Anterior cingulate cortex (tissue), 58 donors: ENCODE data around the gene PSTPIP2.
"Not testable (repeated sequence)": the region's sequence is repeated elsewhere in the genome, so short reads cannot be mapped to it uniquely, and the experiment has no call there.

Source experiments
- DNase-seq, 58 donors: peaks; one replicate each; lab custom pipeline; 2025; lab: John Stamatoyannopoulos, UW

The PSTPIP2 gene

DNA sequence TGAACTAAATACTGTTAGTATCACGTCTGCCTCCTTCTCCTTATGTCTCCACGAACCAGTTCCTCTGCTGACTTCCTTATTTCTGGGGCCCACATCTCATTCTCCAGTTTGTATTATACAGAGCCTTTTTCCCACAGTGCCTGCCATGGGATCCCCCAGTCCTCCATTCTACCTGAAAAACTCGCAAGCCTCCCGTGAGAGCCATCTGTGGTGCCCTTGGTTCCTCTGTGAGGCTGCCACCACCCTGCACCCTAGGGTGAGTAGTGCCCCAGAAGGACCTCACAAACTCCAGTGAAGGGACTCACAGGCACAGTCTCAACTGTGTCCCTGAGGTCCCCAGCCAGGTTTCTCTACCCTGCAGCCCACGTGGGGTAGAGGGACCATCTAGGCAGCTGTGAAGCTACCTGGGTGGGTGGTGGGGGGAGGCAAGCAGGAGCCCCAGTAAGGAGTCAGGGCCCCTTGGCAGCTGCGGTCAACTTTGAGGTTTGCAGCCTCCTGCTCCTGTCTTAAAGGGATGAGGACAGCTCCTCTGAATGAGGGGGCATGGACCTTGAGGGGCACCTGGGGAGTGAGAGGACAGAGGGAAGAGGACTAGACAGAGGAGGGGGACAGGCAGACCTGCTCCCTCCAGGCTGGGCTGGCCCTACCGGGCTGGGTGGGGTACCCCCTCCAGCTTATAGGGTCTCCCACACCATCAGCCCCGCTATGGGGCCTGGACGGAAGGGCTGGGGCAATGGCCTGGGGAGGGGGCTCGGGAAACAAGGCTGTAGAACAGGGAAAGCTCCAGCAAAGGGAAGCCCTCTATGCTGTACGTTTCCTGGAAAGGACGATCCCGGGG lies 1.0 kb downstream of the PSTPIP2 start:
- DNase-seq, result no peak

DNA sequence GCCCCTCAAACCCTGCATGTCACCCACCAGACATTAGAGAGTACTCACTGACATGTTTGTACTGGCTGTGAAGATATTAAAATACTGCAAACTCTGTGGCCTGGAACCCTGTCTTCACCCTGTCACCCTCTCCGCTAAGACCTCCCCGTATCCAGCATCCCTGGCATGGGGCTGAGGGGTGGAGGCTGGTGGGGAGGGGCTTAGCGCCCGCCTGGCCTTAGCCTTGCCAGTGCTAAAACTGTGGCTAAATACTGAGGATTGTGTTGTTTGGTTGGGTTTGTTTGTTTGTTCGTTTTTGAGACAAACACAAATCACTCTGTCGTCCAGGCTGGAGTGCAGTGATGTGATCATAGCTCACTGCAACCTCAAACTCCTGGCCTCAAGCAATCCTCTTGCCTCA lies 1.8 kb downstream of the PSTPIP2 start:
- no peak for DNase-seq

DNA sequence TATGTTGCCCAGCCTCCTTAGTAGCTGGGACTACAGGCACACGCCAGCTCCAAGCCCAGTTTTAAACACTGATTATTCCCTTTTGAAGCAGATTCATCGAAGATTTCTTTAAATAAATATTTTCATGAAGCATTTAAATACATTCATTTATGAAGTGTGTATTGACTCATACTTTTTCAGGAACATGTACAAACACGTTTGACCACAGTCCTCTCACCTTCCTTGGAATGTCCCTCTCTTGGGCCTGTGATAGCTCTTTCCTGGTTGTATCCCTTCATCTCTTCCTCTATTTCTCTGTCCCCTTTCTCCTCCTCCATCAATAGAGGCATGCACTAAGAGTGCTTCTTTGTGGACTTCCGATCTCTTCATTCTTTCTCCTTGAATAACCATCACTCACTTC lies 2.5 kb downstream of the PSTPIP2 start:
- no peak for DNase-seq

DNA sequence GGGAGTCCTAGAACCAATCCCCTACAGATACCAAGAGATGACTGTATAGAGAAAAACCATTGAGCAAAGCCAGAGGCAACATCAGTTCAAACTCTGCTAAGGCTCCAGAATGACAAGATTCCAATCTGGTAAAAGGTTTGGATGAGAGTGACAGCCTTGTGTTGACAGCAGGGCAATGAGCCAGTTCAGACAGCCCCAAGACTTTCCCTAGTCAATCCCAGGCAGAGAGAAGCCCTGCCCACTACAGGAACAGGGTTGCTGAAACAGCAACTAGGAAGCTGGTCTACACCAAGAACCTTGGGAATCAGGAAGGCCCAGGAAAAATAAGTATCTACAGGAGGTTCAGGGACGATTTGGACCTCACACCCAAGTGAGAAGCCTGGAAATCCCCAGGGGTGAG lies 3.3 kb downstream of the PSTPIP2 start:
- DNase-seq, result no peak

DNA sequence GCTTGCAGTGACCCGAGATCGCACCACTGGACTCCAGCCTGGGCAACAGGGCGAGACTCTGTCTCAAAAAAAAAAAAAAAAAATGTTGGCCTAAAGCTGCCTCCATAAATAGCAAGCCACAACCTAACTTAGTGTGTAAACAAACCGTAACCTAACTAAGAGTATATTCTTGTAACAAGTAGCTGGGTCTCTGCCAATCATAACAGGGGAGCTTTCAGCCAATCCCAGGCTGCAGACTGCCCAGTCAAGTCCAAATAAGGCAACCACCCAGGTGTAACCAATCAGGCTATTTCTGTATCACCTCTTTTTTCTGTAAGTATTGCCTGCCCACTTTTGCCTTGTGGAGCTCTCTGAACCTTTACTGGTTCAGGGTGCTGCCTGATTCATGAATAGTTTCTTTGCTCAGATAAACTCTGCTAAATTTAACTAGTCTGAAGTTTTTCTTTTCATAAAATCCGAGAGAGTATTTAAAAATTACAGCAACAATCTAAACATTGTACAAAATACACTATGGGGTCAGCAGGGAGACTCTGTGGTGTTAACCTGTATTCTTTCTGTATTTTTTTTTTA lies 4.5 kb downstream of the PSTPIP2 start:
- DNase-seq, result no peak

DNA sequence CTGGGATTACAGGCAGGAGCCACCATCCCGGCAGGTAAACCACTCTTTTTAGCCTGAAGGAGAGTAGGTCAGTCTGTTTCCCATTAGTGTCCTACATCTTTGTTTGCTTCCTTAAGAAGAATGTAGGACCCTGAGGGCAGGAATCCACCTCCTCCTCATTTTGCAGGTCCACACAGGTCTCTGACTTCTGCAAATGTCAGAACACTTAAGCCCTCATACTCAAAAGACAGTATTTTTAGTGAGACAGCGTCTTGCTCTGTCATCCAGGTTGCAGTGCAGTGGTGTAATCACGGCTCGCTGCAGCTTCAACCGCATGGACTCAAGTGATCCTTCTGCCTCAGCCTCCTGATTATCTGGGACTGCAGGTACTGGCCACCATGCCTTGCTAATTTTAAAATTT lies 9.3 kb downstream of the PSTPIP2 start:
- DNase-seq, result no peak

DNA sequence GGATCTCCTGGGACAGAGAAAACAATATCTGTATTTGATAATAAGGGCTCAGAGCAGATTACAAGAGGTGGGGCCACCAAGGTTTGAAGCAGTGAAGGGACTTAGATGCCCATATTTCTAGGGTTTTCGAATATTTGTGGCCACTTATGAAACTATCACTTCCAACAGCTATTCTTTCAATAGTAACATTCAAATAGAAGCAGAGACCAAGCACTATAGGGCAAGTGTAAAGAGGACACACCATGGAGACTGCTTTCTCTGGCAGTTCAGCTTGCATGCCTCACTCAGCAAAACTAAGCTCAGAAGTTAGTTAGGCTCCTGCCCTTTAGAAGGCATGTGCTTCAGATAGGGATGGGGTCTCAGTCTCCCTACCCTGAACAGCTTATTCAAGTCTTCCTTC lies 10.3 kb downstream of the PSTPIP2 start:
- no peak for DNase-seq

DNA sequence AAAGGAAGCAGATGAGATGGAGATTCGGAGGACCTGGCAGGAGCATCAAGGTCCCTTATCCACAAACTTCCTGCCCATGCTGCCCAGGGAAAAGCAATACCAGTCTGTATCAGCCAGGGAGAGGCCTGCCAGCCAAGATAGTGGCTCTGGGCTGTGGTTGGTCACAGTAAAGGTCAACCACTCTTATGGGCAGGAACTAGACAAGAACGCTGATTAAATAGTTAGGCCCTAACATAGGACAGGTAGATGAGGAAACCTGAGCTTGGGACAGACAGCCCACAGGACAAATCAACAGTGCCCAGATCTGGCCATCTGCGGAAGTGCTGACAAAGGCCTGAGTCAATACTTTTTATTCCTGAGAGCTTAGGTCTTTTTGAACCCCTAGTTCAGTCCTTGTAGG lies 10.7 kb downstream of the PSTPIP2 start:
- DNase-seq, result no peak

DNA sequence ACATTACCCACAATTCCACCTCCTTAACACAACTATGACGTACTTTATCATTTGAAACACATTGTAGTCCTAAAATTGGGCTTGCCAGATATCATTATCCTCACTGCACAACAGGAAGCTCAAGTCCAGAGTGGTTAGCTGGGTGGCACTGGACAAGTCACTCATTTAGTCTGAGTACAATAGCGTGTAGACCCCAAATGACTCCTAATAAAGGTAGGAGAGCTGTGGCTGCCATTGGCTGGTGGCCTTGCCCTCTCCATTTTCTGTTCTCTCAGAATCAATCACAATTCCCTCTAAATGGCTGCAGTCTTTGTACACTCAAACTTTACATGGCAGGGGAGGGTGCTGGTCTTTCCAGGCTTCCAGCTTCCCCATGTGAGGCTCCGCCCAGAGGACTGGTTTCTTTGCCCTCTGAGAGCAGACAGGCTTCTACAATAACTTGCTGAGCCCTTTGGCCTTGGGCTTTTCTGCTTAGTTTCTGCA lies 11.7 kb downstream of the PSTPIP2 start:
- DNase-seq, result no peak

DNA sequence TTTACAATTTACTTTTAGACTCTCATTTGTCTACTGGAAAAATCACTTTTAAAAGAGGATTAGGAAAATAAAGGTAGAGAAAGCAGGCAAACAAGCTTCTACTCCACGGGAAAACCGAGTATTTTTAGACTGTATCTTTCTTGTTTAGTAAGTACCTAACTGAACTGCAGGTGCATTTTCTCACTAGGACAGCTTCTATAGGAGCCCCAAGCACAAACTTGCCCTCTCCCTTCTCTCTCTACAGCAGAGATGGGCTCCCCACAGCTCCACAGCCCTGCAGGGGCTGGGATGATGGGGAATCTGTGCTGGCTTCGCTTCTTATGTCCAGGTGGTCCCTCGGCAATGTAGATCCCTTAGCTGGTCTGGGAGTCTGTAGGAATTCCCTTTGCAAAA lies 16.2 kb downstream of the PSTPIP2 start:
- DNase-seq, result no peak

DNA sequence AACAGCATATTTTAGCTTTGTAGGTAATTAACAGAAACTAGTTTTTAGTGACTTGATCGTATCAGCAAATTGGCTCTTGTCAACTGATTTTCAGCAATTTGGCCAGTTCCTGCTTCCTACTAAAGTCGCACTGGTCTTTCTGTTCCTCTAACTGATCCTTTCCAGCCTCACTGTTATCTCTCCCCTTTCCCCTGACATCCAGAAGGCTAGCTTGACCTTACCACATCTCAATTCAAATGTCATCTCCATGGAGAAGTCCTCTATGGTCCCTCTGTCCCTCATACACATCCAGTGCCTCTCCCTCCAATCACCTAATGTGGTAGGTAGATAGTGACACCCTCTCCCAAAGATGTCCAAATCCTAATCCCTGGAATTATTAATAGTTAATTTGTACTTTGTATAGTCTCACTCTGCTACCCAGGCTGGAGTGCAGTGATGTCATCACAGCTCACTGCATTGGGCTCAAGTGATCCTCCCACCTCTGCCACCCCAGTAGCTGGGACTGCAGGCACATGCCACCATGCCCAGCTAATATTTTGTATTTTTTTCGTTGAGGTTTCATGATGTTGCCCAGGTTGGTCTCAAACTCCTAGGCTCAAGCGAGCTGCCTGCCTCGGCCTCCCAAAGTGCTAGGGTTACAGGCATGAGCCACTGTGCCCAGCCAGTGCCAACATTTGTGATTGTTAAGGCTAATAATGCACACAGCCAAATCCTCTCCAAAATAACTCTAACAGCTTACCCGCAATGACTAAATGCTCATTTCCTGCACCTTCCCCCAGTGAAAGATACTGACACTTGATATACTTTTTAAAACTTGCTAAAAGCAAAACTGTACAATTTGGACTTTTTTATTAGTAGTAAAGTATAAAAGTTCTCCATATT lies 16.9 kb downstream of the PSTPIP2 start:
- DNase-seq, result no peak

DNA sequence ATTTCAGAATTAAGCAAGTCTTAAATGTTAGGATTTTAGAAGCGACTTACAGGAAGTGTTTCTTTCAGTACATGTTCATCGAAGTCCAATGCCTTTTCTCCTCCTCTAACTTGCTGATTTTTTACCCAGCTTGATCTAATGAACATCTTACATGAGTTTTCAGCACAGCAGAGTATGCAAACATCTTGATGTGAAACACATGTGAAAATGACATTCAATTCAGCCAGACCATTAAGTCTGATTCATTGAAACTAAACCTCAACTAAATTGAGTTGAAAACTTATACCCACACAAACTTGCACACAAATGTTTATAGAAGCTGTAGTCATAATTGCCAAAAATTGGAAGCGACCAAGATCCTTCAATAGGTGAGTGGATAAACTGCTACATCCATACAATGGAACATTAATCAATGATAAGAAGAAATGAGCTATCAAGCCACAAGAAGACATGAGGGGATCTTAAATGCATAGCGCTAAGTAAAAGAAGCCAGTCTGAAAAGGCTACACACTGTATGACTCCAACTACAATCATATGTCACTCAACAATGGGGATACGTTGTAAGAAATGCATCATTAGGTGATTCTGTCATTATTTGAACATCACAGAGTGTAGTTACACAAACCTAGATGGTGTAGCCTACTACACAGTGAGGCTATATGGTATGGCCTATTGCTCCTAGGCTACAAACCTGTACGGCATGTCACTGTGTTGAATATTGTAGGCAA lies 18.5 kb downstream of the PSTPIP2 start:
- DNase-seq, result no peak

DNA sequence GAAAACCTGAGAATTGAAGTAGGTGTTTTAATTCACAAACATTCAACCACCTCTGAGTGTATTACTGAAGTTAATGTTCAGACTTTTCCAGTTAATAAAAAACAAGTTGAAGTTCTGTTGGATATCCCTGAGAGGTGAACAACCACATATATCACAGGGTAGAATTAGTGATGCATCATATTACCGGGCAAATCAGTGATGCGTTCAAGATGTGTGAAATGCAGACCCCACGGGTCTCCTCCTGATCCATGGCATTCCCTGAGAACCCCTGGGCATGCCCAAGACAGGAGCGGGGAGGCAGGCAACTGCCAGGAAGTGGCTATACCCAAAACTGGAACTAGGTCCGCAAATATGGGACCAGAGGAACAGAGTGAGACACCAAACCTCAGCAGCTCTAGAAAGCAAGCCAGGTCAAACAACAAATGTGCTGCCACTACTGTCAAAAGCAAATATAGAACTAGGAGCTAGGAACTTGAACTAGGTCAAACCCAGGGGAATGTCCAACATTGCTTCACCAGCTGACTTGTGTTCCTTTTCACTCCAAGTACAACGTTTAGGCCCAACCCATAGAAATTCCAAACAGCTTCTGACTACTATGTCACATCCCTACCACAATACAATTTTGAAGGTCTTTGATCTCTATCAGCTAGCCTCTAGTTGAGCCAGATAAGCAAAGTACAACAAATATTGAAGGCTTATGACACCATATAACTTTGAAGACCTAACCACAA lies 20.2 kb downstream of the PSTPIP2 start:
- no peak for DNase-seq

DNA sequence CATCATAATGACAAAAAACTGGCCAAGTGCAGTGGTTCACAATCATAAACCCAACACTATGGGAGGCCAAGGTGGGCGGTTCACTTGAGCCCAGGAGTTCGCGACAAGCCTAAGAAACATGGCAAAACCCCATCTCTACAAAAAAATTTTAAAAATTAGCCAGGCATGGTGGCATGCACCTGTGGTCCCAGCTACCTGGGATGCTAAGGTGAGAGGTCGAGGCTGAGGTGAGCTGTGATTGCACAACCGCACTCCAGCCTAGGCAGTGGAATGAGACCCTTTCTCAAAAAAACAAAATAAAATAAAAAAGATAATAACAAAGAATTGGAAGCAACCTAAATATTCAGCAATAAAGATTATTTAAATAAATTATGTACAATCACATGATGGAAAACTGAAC lies 21.8 kb downstream of the PSTPIP2 start:
- no peak for DNase-seq

DNA sequence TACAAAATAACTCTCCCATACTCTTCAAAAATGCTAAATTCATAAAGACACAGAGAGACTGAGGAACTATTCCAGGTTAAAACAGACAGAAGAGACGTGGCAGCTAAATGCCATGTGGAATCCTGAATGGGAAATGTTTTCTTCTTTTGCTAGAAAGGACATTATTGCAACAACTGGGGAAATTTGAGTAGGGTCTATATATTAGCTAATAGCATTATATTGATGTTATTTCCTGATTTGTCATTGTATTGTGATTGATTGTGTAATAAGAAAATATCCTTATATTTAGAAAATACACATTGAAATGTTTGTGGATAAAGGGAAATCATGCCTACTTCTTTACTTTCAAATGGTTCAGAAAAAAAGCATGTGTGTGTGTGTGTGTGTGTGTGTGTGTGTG lies 23.4 kb downstream of the PSTPIP2 start:
- no peak for DNase-seq

DNA sequence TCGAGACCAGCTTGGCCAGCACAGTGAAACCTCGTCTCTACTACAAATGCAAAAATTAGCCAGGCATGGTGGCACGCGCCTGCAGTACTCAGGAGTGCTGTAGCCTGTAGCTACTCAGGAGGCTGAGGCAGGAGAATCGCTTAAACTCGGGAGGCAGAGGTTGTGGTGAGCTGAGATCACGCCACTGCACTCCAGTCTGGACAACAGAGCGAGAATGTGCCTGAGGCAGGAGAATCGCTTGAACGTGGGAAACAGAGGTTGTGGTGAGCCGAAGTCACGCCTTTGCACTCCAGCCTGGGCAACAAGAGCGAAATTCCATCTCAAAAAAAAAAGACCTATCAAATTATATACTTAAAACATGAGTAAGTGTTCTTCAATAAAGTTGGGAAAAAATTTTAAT lies 24.7 kb downstream of the PSTPIP2 start:
- DNase-seq, result not testable (repeated sequence)

DNA sequence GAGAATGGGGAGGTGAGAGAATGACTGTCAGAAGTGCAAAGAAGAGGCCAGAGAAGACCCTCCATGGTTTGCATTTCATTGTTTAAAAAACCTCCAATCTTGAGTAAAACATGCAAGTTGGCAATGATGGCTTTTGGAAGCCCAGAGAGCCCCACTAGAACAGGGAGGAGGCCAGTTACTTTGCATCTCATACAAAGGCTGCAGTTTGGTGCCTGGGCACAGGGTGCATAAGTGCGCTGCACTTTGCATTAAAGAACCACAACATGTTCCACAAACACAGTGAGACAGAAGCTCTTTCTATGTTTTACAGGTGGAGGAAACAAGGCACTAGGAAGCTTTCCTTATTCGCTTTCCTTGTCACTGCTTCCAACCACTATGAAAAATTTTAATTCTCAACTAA lies 25.4 kb downstream of the PSTPIP2 start:
- DNase-seq, result no peak

DNA sequence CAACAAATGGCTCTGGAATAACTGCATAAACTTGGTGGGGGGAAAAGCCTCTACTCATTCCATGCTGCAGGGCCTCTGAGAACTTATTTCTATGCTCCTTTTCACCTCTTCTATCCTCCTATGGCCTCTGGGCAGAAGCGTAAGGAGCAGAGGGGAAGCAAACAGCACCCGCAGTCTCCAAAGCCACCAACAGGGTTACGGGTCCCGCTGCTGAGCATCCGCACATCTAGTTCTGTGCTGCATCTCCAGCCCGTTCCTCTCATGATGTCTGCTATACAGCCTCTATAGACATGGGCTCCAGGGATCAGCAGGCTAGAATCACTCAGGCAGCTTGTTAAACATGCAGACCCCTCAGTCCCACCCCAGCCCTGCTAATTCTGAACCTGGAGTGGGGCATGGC lies 25.9 kb downstream of the PSTPIP2 start:
- DNase-seq, result no peak

DNA sequence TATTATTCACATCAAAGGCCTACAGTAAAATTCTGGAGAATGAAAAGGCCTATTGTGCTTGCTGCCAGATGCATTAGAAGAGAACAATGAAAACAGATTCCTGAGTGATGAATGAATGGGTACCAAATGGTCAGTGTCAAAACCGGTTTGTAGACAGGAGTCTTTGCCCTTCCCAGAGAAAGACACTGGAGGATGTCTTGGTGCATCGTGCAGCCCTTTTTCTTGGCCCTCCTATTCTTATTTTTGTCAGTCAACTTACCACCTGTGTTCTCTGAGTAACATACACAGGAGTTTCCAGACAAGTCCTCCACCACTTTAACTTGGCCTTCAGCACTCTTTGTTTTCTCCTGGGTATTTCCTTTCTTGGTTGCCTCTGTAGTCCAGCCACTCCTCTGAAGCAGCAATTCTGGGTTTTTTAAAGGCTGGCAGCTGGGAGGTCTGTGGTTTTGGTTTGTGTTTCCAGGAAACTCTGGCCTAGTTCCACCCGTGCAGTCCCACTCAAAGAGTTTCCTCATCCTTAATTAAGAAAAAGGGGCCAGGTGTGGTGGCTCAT lies 29.4 kb downstream of the PSTPIP2 start:
- no peak for DNase-seq

DNA sequence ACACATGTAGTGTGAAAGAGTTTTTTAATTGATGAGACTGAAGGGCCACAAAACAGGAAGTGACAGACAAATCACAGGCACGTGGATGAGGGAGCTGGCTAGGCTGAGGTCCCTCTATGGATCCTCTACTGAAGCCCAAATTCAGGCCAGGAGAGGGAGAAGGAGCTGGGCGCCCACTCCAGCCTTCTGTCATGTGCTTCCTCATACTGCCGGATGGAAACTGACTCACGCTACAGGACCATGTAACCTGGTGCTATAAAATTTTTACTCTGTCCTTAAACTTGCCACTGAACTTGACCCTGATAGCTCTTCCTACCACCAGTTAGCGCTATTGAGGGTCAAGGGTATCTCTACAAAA lies 31.3 kb downstream of the PSTPIP2 start:
- DNase-seq, result no peak
